ENCODE results near the gene FOXO1.

GRCh38 chr13:40640845-40641458 is 25.5 kb downstream of the FOXO1 start:
- TF ChIP-seq CTCF (IDR thresholded peaks at IDR 0.05; ENCODE audit: low read length) (no peak), EZH2 (IDR thresholded peaks at IDR 0.05; ENCODE audit: borderline replicate concordance, low read length) (no peak)
